ENCODE data around the gene GYG2.
"Not testable (repeated sequence)": the region's sequence is repeated elsewhere in the genome, so short reads cannot be mapped to it uniquely, and the experiment has no call there.

Gene GYG2

GRCh38 chrX:2871831-2872230 is 43.1 kb downstream of the GYG2 start:
- no peak for DNase-seq (ENCODE audit: low read depth in 2 of 2)

DNA sequence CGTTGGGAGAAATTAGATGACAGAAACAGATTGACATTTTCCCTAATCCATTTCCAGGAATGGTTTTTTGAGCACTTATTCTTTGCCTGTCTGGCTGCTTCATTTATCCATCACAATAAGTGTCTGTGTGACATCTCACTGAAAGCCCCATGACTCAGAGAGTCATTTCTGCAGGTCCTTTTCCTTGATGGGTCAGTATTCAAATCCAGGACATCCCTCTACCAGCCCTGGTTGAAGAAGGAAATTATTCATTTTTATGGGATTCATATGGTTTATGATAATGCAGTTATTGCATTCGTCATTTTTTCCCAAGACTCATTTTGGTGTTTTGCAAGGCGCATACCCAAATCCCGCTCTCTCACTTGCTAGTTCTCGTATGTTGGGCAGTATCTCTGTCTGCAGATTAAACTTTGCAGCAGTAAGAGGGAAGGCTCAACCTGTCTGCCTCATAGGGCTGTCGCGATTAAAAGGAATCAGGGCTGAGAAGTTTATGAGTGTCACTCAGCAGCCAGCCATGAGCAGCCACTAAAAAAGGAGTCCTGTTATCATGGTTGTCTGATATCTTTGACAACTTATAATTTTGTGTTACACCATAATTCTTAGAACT is 44.0 kb downstream of the GYG2 start:
- DNase-seq (ENCODE audit: low read depth in 2 of 2) = no peak

- DNase-seq (ENCODE audit: low read depth in 2 of 2) = no peak
Observed at GRCh38 chrX:2874222-2875135, 45.7 kb downstream of the GYG2 start.

DNA sequence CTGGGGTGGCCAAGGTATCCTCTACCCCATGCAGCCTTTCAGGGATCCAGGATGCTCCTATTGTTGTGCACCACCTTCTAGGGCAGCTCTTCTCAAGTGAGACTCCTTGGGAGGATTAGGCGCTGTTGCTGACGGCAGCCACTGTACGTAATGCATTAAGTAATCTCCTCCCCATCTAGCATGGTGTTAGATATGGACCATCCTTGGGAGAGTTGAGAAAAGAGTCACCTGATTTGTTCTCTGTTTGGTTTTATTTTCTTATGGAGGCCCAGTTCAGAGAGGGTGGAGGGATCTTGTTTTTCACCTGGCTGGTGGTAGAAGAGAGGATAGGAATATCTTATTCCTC is 46.4 kb downstream of the GYG2 start:
- no peak for DNase-seq (ENCODE audit: low read depth in 2 of 2)

GRCh38 chrX:2875798-2876399 is 47.2 kb downstream of the GYG2 start:
- no peak for DNase-seq (ENCODE audit: low read depth in 2 of 2)

DNA sequence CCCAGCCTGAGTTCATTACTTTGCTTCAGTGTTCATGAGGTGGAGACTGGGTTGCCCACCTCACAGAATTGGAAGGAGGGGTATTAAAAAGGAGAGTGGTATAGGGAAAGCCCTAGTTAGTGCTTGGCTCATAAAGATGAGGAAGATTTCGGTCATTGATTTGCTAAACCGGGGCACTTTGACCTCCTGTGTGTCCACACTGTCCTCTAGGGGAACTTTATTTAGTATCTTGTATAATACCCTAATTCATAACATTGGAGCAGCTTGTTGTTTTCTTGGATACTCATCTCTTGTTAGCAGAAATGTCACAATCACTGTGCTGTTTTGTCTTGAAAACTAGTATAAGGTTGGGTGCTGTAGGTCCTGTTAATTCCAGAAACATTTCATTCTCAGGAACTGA is 49.8 kb downstream of the GYG2 start:
- DNase-seq (ENCODE audit: low read depth in 2 of 2) = no peak

DNA sequence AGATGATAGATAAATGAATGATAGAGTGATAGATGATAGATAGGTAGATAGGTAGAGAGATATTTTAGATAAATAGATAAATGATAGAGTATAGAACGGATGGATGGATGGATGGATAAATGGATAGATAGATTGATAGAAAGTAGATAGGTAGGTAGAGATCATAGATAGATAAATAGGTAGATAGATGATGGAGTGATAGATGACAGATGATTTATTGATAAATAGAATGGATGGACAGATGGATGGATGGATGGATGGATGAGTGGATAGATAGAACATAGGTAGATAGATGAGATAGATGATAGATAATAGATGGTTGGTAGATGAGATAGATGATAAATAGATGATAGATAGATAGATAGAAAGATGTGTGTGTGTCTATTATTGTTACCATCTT is 50.9 kb downstream of the GYG2 start:
- no peak for DNase-seq (ENCODE audit: low read depth in 2 of 2)

GRCh38 chrX:2883770-2884169 is 55.0 kb downstream of the GYG2 start:
- no peak for DNase-seq (ENCODE audit: low read depth in 2 of 2)

DNA sequence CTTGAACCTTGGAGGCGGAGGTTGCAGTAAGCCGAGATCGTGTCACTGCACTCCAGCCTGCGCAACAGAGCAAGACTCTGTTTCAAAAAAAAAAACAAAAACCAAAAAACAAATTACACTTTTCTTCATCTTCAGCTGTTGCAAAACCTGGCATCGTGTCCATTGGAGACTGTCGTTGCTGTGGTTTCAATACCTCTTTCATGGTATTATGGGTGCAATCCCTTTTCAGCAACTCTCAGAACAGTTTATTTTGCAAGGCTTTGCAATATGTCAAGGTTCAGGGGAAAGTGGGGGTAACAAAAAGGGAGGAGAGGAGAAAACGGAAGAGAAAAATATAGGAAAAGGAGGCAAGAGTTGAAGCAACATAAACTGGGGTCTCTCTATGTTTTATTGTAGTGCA is 59.6 kb downstream of the GYG2 start:
- DNase-seq (ENCODE audit: low read depth in 2 of 2) = no peak

DNA sequence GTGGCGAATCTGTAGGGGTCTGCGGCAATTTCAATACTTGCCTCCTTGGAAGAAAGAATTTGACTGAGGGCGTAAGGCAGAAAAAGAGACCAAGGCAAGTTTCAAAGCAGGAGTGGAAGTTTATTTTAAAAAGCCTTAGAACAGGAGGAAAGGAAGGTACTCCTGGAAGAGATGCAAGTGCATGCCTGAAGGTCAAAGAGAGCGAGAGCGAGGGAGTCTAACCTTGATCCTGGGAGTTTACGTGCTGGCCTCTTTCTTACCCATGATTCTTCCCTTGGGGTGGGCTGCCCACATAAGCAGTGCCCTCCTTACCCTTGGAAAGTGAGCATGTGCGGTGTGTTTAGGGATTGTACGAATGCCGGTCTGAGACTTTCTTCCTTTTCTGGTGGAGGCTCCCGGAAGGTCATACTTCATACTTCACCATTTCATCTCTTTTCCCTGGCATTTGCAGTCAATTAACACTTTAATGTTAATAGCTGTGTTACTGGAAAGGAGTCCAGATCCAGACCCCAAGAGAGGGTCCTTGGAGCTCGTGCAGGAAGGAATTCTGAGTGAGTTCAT is 60.4 kb downstream of the GYG2 start:
- DNase-seq (ENCODE audit: low read depth in 2 of 2) = no peak

DNA sequence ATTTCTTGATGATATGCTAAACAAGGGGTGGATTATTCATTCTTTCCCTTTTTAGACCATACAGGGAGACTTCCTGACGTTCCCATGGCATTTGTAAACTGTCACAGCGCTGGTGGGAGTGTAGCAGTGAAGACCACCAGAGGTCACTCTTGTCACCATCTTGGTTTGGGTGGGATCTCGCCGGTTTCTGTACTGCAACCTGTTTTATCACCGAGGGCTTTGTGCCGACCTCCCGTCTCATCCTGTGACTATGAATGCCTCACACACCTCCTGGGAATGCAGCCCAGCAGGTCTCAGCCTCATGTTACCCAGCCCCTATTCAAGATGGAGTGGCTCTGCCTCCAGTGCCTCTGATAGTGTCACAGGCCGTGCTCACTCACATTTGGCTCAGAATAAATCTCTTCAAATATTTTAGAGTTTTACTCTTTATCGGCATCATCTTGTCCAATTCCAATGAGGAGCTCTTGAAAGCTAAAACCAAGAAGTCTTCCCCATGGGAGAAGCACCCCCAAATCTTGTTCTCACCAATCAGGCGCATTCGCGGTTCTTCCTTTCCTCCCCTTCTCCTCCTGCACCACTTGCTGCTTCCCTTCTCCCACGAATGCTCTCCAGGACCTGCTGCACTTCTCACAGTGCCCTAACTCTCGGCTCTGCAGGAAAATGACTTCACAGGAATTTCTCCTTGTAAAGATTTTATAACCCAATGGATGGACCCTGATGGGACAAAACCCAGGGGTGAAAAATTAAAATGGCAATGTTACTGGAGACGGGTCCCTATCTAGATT is 61.2 kb downstream of the GYG2 start:
- not testable (repeated sequence) for DNase-seq (ENCODE audit: low read depth in 2 of 2)

DNA sequence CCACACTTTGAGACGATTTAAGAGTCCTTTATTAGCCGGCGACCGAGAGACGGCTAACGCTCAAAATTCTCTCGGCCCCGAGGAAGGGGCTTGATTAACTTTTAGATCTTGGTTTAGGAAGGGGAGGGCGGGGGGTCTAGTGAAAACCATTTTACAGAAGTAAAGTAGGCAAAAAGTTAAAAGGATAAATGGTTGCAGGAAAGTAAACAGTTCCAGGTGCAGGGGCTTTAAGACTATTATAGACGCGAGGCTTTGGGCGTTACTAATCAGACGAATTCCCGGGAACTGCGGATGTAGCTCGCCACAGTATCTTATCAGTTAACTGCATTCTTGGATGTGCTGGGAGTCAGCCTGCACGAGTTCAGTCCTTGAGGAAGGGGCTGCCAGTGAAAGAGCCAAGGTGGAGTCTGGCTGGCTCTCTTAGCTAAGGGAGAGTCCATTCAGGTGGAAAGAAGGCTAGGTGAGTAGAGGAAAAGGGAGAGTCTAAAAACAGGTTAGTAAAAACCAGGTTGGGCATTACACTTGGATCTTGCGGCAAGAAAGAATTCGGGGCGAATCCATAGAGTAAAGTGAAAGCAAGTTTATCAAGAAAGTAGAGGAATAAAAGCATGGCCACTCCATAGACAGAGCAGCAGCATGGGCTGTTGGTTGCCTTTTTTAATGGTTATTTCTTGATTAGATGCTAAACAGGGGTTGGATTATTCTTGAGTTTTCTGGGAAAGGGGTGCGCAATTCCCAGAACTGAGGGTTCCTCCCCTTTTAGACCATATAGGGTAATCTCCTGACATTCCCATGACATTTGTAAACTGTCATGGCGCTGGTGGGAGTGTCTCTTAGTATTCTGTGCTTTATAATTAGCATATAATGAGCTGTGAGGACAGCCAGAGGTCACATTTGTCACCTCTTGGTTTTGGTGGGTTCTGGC is 62.1 kb downstream of the GYG2 start:
- not testable (repeated sequence) for DNase-seq (ENCODE audit: low read depth in 2 of 2)

DNA sequence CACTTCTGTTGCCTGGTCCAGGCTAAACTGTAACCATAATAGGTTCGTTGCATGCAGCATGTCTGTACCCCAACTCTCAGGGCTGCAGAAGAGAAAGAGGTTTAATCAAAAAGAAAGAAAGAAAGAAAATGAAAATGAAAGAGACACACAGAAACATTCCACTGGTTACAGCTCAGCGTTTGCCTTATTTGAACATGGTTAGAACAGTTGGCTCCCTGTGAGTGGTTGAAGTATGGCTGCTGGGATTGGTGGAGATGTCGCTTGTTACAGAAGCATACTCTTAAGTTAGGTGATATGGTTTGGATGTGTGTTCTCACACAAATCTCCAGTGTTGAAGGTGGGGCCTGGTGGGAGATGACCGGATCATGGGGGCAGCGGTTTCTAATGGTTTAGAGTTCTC is 64.1 kb downstream of the GYG2 start:
- DNase-seq (ENCODE audit: low read depth in 2 of 2) = no peak

DNA sequence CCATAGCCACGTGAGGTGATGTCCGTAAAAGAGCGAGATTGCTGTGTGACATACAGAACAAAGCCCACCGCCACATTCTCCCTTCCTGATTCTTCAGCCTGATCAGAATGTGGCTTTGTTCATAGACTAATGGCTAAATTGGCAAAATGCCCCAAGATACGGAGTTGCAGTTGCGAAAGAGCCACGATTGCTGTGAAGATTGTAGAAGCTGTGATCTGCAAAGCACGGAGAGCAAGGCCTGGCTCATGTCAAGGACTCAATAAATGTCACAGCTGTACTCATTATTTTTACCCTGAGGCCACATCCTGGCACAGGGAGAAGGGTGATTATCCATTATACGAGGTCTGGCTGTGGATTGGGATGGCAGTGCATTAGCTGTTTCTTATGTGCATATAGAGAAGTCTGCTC is 66.2 kb downstream of the GYG2 start:
- DNase-seq (ENCODE audit: low read depth in 2 of 2) = no peak

- no peak for DNase-seq (ENCODE audit: low read depth in 2 of 2)
Observed at GRCh38 chrX:2897311-2897689, 68.6 kb downstream of the GYG2 start.

- DNase-seq (ENCODE audit: low read depth in 2 of 2) = peak in 1 of 2 donors; percentile 1
Observed at GRCh38 chrX:2897690-2898623, 69.2 kb downstream of the GYG2 start.

DNA sequence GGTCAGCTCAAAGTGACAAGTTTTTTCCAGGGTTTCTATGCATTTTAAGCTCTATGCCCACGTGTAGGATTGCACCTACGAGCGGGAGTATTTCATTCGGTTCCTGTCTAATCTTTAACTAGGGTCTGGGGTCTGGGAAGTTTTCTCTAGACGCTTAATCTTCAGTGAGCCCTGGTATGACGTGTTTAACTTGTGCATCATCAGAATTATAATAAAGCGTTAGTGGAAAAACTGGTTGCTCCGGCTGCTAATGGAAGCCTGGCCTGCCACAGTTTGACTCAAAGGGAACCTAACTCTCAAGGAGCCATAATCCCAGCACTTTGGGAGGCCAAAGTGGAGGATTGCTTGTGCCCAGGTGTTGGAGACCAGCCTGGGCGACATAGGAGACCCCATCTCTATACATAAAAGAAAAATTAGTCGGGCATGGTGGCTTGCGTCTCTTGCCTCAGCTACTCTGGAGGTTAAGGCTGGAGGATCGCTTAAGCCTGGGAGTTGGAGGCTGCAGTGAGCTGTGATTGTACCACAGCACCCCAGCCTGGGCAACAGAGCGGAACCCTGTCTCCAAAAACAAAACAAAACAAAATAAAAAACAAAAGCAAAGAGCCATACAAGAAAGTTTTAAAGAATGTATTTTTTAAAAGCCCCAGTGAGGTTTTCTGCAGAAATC is 70.2 kb downstream of the GYG2 start:
- no peak for DNase-seq (ENCODE audit: low read depth in 2 of 2)

GRCh38 chrX:2901367-2902036 is 72.8 kb downstream of the GYG2 start:
- DNase-seq (ENCODE audit: low read depth in 2 of 2) = no peak

GRCh38 chrX:2902841-2903240 is 74.1 kb downstream of the GYG2 start:
- no peak for DNase-seq (ENCODE audit: low read depth in 2 of 2)

Measured in stimulated activated CD8-positive, alpha-beta memory T cell treated with anti-CD3 and anti-CD28 coated beads, Interleukin-15, amount 100 ng/mL, for 48 hours (primary cell).